WTC11 (cell line): ENCODE results near the gene PLLP.

Experiments
- TF ChIP-seq, protein P1 (sequence below): sonication (generic); formaldehyde crosslinking; IDR thresholded peaks from 2 replicates; pipeline ENCODE4 v1.8.0; 2022; ENCODE audit warnings: mild to moderate bottlenecking, missing genetic modification reagents
- TF ChIP-seq, protein P2 (sequence below): fragments of 200-600 bp; IDR thresholded peaks from 2 replicates; pipeline ENCODE4 v1.8.0; 2022; ENCODE audit warnings: antibody characterized with exemption
- TF ChIP-seq, protein P3 (sequence below): sonication (generic); formaldehyde crosslinking; IDR thresholded peaks from 2 replicates; pipeline ENCODE4 v1.8.1; 2022; ENCODE audit warnings: low read depth, mild to moderate bottlenecking, moderate library complexity, missing genetic modification reagents, borderline replicate concordance
- TF ChIP-seq, protein P4 (sequence below): fragments of 250-450 bp; sonication (Bioruptor Pico); IDR thresholded peaks from 2 replicates; pipeline ENCODE4 v2.1.2; 2022; ENCODE audit warnings: mild to moderate bottlenecking, moderate library complexity

DNA sequence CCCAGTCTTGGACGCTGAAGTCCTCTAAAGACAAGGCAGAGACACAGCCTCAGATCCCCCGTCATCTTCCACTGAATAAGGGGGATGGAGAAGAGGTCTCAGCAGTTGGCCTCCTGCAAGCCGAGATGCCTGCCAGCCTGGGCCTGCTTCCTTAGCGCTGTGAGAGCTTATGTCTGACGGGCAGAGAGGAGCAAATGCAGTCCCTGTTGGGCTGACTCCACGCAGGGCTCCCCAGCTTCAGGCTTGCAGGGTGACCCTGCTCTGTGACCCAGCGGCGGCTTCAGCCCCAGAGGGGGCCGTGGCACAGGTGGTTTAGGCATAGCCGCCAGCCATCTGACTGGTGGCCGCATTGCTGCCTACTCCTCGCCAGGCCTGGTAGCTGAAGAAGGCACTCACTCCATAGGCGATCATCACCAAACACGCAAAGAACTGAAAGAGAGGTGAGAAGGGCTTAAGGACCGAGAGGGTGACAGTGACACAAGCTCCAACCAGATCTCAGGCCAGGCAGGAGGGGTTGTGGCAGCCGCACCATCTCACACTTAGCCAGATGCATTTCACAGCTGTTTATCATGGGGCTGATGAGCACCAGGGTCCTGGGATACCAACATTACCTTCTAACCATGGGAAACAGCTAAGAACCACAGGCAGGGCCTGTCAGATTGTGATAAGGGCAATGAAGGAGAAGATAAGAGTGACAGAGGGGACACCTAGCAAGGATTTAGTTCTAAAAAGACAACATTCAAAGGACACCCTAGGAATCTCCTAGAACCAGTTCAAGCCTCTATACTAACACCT is 27.7 kb downstream of the PLLP start:
- TF ChIP-seq, protein P1, sequence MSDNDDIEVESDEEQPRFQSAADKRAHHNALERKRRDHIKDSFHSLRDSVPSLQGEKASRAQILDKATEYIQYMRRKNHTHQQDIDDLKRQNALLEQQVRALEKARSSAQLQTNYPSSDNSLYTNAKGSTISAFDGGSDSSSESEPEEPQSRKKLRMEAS (CRISPR knock-in tag) = no peak
- TF ChIP-seq, protein P2, sequence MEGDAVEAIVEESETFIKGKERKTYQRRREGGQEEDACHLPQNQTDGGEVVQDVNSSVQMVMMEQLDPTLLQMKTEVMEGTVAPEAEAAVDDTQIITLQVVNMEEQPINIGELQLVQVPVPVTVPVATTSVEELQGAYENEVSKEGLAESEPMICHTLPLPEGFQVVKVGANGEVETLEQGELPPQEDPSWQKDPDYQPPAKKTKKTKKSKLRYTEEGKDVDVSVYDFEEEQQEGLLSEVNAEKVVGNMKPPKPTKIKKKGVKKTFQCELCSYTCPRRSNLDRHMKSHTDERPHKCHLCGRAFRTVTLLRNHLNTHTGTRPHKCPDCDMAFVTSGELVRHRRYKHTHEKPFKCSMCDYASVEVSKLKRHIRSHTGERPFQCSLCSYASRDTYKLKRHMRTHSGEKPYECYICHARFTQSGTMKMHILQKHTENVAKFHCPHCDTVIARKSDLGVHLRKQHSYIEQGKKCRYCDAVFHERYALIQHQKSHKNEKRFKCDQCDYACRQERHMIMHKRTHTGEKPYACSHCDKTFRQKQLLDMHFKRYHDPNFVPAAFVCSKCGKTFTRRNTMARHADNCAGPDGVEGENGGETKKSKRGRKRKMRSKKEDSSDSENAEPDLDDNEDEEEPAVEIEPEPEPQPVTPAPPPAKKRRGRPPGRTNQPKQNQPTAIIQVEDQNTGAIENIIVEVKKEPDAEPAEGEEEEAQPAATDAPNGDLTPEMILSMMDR = no peak
- TF ChIP-seq, protein P3, sequence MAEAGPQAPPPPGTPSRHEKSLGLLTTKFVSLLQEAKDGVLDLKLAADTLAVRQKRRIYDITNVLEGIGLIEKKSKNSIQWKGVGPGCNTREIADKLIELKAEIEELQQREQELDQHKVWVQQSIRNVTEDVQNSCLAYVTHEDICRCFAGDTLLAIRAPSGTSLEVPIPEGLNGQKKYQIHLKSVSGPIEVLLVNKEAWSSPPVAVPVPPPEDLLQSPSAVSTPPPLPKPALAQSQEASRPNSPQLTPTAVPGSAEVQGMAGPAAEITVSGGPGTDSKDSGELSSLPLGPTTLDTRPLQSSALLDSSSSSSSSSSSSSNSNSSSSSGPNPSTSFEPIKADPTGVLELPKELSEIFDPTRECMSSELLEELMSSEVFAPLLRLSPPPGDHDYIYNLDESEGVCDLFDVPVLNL (CRISPR knock-in tag) = no peak
- TF ChIP-seq, protein P4, sequence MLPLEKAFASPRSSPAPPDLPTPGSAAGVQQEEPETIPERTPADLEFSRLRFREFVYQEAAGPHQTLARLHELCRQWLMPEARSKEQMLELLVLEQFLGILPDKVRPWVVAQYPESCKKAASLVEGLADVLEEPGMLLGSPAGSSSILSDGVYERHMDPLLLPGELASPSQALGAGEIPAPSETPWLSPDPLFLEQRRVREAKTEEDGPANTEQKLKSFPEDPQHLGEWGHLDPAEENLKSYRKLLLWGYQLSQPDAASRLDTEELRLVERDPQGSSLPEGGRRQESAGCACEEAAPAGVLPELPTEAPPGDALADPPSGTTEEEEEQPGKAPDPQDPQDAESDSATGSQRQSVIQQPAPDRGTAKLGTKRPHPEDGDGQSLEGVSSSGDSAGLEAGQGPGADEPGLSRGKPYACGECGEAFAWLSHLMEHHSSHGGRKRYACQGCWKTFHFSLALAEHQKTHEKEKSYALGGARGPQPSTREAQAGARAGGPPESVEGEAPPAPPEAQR (CRISPR knock-in tag) = no peak
